Subcutaneous adipose tissue (tissue), 4 donors: ENCODE results near the gene IGF1R. TPM values are rescaled to one million over a fixed set of nuclear protein-coding genes. Genes with fewer than 3 reads are reported as not detected.

Source experiments
- total RNA-seq, 4 donors: library from RNA; depleted of rRNA; stranded (reverse); fragments of >200 nt; gene quantifications; one replicate each; pipeline ENCODE4 v1.1.0, GENCODE V29; 2016
- TF ChIP-seq, protein P1 (sequence below): fragments of 450-650 bp; IDR thresholded peaks from one replicate; pipeline ENCODE4 v1.5.1; 2016; ENCODE audit warnings: low read depth, mild to moderate bottlenecking, control low read depth, antibody characterized with exemption, moderate library complexity

Gene IGF1R
- total RNA-seq, 4 donors from 2014 or later = 27.4 to 53.7 (median 49.7) TPM

GRCh38 chr15:98699591-98700424 lies 51.5 kb downstream of the IGF1R start:
- TF ChIP-seq, protein P1, sequence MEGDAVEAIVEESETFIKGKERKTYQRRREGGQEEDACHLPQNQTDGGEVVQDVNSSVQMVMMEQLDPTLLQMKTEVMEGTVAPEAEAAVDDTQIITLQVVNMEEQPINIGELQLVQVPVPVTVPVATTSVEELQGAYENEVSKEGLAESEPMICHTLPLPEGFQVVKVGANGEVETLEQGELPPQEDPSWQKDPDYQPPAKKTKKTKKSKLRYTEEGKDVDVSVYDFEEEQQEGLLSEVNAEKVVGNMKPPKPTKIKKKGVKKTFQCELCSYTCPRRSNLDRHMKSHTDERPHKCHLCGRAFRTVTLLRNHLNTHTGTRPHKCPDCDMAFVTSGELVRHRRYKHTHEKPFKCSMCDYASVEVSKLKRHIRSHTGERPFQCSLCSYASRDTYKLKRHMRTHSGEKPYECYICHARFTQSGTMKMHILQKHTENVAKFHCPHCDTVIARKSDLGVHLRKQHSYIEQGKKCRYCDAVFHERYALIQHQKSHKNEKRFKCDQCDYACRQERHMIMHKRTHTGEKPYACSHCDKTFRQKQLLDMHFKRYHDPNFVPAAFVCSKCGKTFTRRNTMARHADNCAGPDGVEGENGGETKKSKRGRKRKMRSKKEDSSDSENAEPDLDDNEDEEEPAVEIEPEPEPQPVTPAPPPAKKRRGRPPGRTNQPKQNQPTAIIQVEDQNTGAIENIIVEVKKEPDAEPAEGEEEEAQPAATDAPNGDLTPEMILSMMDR = no peak

GRCh38 chr15:98700519-98700918 lies 52.2 kb downstream of the IGF1R start:
- TF ChIP-seq, protein P1 = no peak

DNA sequence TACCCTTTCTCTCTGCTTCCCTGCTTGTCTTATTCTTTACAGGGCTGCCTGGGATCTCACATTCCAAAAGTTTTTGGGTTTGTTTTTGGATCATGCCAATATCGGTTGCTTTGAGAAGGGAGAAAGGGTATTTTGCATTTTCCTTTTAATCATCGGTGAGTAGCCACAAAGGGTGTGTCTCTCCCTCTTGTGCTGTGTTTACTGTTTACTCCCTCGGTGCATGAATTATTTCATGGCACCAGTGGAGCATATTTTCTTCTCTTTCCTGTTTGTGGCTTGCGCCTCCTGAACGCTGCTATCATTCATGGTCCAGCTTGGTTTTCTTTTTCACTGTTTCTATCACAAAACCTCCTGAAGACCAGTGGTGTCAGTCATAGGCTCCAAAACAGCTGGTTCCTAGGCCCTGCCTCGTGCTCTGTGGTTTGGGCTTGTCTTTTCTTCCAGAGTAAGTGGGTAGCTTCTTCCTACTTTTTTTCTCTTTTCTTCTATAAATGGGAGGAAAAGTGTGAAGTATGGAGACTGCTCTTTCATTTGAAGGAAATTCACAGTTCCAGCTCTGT lies 54.9 kb downstream of the IGF1R start:
- TF ChIP-seq, protein P1 = no peak

DNA sequence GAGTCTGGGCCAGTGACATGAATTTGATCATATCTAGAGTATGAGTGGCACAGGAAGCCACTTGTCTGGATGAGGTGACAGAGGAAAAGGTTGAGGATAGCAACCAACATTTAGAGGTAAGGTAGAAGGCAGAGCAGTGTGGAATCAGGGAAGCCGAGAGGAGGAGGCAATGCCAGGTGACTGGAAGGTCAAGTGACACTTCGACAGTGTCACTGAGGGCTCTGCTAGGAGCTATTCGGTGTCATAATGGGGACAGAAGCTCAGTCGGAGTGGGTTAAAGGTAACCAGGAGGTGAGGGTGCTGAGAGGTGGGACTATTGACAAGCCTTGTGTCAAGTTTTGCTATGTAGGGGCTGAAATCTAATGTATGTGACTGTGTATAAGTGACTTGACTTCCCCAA lies 56.7 kb downstream of the IGF1R start:
- TF ChIP-seq, protein P1 = no peak

DNA sequence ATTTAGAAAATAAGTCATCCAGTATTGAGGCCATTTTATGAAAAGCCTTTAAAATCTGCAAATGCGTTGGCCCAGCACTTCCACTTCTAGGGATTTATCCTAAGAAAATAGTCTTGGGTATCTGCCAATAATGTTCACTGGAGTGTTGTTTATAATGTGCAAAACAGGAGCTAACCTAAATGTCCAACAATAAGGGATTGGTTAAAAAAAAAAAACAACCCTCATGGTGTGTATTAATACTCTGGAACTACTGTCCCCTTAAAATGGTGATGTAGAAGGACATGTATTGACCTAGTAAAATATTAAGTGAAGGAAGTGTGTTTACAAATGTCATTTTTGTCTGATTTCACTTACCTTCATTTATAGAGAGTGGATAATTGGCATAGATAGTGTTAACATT lies 58.0 kb downstream of the IGF1R start:
- TF ChIP-seq, protein P1 = no peak

- TF ChIP-seq, protein P1 = no peak
Observed at GRCh38 chr15:98706986-98707385, 58.6 kb downstream of the IGF1R start.

GRCh38 chr15:98708037-98708590 lies 59.8 kb downstream of the IGF1R start:
- TF ChIP-seq, protein P1 = no peak
